GM18508 (cell line): ENCODE results near the gene COX20.
"Not testable (repeated sequence)": the region's sequence is repeated elsewhere in the genome, so short reads cannot be mapped to it uniquely, and the experiment has no call there.

Source experiments
- ATAC-seq: cut with Tn5 transposase; IDR thresholded peaks from one replicate; pipeline ENCODE4 v1.9.1; 2021; ENCODE audit warnings: moderate number of reproducible peaks; ENCODE audit not compliant: insufficient read depth, unreplicated experiment

COX20 gene, protein sequence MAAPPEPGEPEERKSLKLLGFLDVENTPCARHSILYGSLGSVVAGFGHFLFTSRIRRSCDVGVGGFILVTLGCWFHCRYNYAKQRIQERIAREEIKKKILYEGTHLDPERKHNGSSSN

DNA sequence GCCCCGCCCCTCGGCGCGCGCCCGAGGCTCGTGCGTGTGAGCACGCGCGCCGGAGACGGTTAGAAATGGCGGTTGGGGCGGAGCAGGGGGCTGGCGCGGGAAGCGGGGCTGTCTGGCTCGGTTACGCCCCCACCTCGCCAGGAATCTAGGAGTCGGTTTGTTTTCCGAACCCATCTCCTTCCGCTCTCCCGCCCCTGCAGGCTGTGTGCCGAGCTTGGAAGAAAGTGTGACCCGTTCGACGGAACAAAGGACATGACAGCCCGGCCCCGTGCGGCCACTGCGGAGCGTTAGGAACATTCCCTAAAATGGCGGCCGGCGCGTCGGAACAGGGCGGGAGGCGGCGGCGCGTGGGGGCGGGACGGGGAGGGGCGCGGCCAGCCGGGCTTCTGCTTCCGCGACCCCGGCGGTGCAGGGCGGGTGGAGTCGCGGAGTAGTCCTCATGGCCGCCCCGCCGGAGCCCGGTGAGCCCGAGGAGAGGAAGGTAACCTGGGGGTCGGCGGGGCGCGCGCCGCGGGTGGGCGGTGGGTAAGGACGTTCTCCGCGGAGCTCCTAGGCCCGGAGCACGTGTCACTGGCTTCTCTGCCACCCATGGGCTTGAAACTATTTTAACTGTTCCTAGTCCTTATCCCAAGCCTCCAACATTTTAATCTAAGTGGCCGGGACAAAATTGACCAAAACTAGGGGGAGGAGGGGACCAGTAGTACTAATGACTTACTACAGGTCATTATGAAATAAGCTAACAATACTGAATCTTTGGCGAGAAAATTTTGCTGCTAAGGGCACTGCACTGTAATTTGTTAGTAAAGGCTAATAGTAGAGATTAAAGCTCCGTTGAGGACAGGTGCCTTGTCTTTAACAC, at the start of gene COX20:
Gene COX20, plus strand, starts transcription at position 383 of the 859 bp plus-strand sequence. Its CDS starts 57 bp downstream, at position 440.
- peak; percentile 27 for ATAC-seq

- no peak for ATAC-seq
Measured at GRCh38 chr1:244788493-244789275, 46.8 kb upstream of the COX20 start.

- ATAC-seq, result no peak
Measured at GRCh38 chr1:244789276-244789580, 46.2 kb upstream of the COX20 start.

DNA sequence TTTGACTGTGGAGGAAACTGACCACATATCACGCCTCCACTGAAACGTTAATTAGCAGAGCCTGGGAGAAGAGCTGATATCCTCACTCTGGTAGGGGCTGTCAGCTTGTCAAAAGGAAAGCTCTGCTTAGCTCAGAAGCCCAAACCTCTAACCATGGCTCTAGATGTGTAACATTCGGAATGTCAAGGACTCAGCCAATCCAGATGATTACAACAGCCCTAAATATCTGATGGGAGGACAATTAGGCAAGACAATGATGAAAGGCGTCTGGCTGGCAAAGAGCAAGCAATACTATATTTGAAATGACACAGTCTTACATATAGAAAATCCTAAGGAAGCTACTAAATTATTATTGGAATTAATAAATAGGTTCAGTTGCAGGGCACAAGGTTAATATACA, 45.7 kb upstream of the COX20 start:
- no peak for ATAC-seq

- ATAC-seq, result no peak
Measured at GRCh38 chr1:244791061-244791460, 44.4 kb upstream of the COX20 start.

- ATAC-seq, result no peak
Measured at GRCh38 chr1:244792188-244792850, 43.1 kb upstream of the COX20 start.

- ATAC-seq, result no peak
Measured at GRCh38 chr1:244794071-244794470, 41.4 kb upstream of the COX20 start.

GRCh38 chr1:244794516-244794915, 40.9 kb upstream of the COX20 start:
- not testable (repeated sequence) for ATAC-seq

DNA sequence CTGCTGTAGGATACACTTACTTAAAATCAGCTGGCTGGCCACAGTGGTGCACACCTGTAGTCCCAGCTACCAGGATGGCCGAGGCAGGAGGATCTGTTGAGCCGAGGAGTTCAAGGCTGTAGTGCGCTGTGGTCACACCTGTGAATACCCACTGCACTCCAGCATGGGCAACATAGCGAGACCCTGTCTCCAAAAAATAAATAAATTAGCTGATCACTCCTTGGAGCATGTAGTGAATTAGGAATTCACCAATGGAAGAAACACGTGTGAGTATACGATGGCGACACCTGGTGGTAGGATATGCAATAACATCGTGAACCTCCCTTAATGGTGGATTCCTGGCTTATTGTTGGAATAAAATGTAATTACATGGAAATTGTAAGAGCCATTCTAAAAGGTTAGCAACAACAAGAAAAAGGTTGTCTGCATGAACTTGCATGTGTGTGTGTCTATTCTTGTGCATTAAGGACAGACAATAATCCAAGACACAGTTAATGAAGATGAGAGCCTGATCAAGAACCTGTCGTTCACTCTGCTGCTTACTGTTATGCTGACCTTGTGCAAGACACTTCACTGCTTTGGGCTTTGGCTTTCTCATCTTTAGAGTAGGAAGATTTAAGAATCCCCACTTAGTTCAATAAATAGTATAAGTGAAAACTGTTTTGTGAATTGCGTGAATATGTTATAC, 38.6 kb upstream of the COX20 start:
- ATAC-seq, result no peak

GRCh38 chr1:244800821-244801220, 34.6 kb upstream of the COX20 start:
- ATAC-seq, result no peak

- peak; percentile 72 for ATAC-seq
Measured at GRCh38 chr1:244801246-244801645, 34.2 kb upstream of the COX20 start.

DNA sequence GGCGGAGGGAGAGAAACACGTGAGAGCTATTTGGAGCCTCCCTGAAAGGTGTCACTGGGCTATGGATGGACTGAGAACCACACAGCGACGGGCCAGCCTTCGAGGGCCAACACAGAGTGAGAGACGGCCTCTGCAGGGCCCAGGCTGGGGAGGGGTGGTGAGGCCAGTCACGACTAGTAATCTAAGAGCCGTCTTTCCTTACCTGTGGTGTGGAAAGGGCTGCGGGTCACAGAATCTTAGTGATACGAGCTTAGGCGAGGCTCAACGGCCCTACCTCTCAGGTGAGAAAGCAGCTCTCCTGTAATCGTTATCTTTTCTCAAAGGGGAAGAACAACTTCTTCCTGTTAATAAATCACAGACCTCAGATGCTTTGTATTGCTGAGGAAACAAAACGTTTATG, 33.4 kb upstream of the COX20 start:
- ATAC-seq, result no peak

DNA sequence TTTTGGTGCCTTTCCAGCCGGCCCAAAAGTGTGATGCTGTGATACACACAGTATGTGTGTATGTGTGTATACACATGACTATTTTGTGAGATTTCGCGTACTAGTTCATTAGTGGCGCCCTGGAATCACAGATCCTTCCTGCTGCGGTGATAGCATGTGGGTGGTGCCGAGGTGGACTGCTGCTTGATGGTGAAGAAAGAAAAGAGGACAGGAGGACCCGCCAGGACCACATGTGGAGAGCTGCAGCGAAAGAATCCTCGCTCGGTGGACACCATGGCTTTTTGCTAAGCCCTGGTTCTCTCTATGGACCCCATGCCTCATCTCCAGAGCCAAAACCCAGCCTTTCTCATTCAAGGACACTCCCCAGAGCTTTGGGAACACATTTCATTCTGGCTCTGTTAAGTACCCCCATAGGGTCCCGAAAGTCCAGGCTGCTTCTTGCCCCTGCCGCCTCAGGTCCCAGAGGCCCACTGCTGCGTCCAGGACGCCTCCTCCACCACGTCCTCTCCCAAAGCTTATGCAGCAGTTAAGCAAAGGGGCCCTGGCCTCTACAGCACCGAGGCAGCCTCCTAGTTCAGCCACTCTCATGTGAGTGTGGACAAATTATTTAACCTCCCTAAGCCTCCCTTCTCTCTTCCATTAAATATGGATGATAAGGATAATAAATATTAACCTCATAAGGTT, 32.8 kb upstream of the COX20 start:
- ATAC-seq, result no peak

- no peak for ATAC-seq
Measured at GRCh38 chr1:244804841-244805240, 30.6 kb upstream of the COX20 start.

DNA sequence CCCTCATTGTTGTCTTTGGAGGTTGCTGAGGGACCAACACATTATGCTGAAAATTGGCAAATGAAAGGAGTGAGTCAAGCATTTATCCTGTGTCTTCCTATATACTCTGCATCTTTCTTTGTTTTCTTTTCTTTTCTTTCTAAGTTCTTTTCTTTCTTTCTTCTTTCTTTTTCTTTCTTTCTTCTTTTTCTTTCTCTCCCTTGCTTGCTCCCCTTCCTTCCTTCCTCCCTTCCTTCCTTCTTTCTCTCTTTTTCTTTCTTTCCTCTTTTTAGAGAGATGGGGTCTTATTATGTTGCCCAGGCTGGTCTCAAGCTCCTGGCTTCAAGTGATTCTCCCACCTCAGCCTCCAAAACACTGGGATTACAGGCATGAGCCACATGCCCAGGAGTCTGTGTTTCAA, 28.3 kb upstream of the COX20 start:
- no peak for ATAC-seq

- ATAC-seq, result no peak
Measured at GRCh38 chr1:244810221-244810620, 25.2 kb upstream of the COX20 start.

- no peak for ATAC-seq
Measured at GRCh38 chr1:244813327-244813726, 22.1 kb upstream of the COX20 start.

- ATAC-seq, result no peak
Measured at GRCh38 chr1:244815600-244816099, 19.8 kb upstream of the COX20 start.

DNA sequence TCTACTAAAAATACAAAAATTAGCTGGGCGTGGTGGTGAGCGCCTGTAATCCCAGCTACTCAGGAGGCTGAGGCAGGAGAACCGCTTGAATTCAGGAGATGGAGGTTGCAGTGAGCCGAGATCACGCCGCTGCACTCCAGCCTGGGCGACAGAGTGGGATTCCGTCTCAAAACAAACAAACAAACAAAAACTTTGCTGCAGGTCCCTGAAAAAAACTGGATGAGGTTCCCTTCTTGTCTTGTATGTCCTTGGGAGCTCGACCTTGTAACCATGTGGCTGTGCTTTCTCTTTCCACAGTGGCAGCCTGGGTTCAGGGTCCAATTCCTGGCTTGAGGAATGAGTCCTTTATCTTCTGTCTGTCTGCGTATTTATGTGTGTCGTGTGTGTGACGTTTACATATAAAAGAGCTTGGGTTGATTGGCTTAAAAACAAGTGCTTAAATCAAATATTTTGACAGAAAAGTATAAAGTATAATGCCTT, 18.0 kb upstream of the COX20 start:
- no peak for ATAC-seq
